ENCODE measurements around the gene CETN2.

- TF ChIP-seq, protein P1, sequence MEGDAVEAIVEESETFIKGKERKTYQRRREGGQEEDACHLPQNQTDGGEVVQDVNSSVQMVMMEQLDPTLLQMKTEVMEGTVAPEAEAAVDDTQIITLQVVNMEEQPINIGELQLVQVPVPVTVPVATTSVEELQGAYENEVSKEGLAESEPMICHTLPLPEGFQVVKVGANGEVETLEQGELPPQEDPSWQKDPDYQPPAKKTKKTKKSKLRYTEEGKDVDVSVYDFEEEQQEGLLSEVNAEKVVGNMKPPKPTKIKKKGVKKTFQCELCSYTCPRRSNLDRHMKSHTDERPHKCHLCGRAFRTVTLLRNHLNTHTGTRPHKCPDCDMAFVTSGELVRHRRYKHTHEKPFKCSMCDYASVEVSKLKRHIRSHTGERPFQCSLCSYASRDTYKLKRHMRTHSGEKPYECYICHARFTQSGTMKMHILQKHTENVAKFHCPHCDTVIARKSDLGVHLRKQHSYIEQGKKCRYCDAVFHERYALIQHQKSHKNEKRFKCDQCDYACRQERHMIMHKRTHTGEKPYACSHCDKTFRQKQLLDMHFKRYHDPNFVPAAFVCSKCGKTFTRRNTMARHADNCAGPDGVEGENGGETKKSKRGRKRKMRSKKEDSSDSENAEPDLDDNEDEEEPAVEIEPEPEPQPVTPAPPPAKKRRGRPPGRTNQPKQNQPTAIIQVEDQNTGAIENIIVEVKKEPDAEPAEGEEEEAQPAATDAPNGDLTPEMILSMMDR (IDR thresholded peaks at IDR 0.05; ENCODE audit: poor library complexity) = no peak
- no peak for TF ChIP-seq EZH2 (IDR thresholded peaks at IDR 0.05; ENCODE audit: borderline replicate concordance)
- no peak for TF ChIP-seq EZH2phosphoT487 (IDR thresholded peaks at IDR 0.05; ENCODE audit: low read depth, severe bottlenecking, unreplicated experiment)
Measured at GRCh38 chrX:152819732-152820131, 10.8 kb downstream of the CETN2 start.

Data from hepatocyte (in vitro differentiated cells).